ENCODE data around the gene PTP4A1. TPM values are rescaled to one million over a fixed set of nuclear protein-coding genes. Genes with fewer than 3 reads are reported as not detected.

Gene PTP4A1
- total RNA-seq, 1 donor from 2014 or later: 31.3 TPM

DNA sequence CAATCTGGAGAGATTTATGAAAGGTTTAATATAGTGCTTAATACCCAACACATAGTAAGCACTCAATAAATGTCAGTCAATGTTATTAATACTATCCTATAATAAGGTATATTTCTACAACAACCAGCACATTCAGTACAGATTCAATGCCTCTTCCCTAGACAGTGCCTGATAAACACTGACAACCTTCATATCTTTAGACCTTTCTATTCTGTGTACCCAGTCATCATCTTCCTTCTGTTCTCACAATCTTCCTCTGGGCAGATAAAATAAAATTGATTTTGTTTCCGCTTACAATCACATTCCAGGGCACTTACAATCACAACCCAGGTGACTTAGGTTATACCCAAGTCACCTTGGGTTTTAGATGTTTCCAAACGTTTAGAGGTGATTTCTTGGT is 11.0 kb upstream of the PTP4A1 start:
- H3K4me1 Mint-ChIP-seq: no peaks in the 10 kb centered on the region

DNA sequence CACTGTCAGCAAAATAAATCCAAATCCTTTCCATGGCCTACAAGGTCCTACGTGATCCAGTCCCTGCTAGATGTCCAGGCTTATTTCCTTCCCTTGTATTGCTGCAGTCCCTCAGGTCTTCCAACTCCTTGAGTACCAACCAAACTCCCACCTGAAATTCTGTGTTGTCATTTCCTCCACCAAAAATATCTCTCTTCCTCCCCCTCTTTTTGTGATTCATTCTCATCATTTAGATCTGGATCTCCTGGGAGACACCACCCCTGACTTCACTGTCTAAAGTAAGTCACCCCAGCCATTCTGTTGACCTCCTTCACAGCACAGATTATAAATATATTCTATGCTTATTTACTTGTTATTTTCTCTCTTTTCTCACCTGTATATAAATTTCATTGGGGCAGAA is 9.0 kb upstream of the PTP4A1 start:
- H3K27me3 Mint-ChIP-seq (ENCODE audit: insufficient read depth, low read depth): peaks cover 2% of the 10 kb centered on the region
- Histone ChIP-seq H3K4me3 (no peak overlapping the region), H3K4me1 (no peaks in the 10 kb centered on the region), H2AFZ (replicated peaks) (no peak overlapping the region), H3K36me3 (no peaks in the 10 kb centered on the region), H4K20me1 (ENCODE audit: low read depth) (no peaks in the 10 kb centered on the region), H3K27ac (no peak overlapping the region), H3F3A (ENCODE audit: low read depth) (no peaks in the 10 kb centered on the region), H3K79me2 (ENCODE audit: low read depth) (no peaks in the 10 kb centered on the region), H3K9me3 (ENCODE audit: low read depth) (no peaks in the 10 kb centered on the region), H3K4me2 (no peak overlapping the region), H3K9ac (no peak overlapping the region), H3K27me3 (no peaks in the 10 kb centered on the region)
- TF ChIP-seq, protein P1, sequence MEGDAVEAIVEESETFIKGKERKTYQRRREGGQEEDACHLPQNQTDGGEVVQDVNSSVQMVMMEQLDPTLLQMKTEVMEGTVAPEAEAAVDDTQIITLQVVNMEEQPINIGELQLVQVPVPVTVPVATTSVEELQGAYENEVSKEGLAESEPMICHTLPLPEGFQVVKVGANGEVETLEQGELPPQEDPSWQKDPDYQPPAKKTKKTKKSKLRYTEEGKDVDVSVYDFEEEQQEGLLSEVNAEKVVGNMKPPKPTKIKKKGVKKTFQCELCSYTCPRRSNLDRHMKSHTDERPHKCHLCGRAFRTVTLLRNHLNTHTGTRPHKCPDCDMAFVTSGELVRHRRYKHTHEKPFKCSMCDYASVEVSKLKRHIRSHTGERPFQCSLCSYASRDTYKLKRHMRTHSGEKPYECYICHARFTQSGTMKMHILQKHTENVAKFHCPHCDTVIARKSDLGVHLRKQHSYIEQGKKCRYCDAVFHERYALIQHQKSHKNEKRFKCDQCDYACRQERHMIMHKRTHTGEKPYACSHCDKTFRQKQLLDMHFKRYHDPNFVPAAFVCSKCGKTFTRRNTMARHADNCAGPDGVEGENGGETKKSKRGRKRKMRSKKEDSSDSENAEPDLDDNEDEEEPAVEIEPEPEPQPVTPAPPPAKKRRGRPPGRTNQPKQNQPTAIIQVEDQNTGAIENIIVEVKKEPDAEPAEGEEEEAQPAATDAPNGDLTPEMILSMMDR (IDR thresholded peaks at IDR 0.05): no peak
- TF ChIP-seq EZH2phosphoT487 (IDR thresholded peaks at IDR 0.05): no peak
- TF ChIP-seq EZH2 (IDR thresholded peaks at IDR 0.05): no peak
- H3K4me1 Mint-ChIP-seq: no peaks in the 10 kb centered on the region
- H3K4me3 Mint-ChIP-seq: no peak overlapping the region
- DNase-seq (ENCODE audit: low spot score): no peak
- H3K27ac Mint-ChIP-seq: no peak overlapping the region
- peaks cover 10% of the 10 kb centered on the region for H3K9me3 Mint-ChIP-seq
- no peaks in the 10 kb centered on the region for H3K36me3 Mint-ChIP-seq

More for the DNA sequence above, 11.0 kb upstream of the PTP4A1 start:
- Histone ChIP-seq H3K27ac (no peak overlapping the region), H3K27me3 (no peaks in the 10 kb centered on the region), H3F3A (ENCODE audit: low read depth) (no peaks in the 10 kb centered on the region), H3K4me1 (no peaks in the 10 kb centered on the region), H2AFZ (replicated peaks) (no peak overlapping the region), H4K20me1 (ENCODE audit: low read depth) (no peaks in the 10 kb centered on the region), H3K9me3 (ENCODE audit: low read depth) (no peaks in the 10 kb centered on the region), H3K79me2 (ENCODE audit: low read depth) (no peaks in the 10 kb centered on the region), H3K36me3 (no peaks in the 10 kb centered on the region), H3K9ac (no peak overlapping the region), H3K4me3 (no peak overlapping the region), H3K4me2 (no peak overlapping the region)
- Mint-ChIP-seq H3K4me3 (no peak overlapping the region), H3K9me3 (no peaks in the 10 kb centered on the region), H3K36me3 (no peaks in the 10 kb centered on the region), H3K27me3 (ENCODE audit: insufficient read depth, low read depth) (peaks cover 2% of the 10 kb centered on the region), H3K27ac (no peak overlapping the region)
- DNase-seq (ENCODE audit: low spot score): no peak
- TF ChIP-seq, protein P1 (IDR thresholded peaks at IDR 0.05): no peak
- TF ChIP-seq EZH2 (IDR thresholded peaks at IDR 0.05): no peak
- TF ChIP-seq EZH2phosphoT487 (IDR thresholded peaks at IDR 0.05): no peak

DNA sequence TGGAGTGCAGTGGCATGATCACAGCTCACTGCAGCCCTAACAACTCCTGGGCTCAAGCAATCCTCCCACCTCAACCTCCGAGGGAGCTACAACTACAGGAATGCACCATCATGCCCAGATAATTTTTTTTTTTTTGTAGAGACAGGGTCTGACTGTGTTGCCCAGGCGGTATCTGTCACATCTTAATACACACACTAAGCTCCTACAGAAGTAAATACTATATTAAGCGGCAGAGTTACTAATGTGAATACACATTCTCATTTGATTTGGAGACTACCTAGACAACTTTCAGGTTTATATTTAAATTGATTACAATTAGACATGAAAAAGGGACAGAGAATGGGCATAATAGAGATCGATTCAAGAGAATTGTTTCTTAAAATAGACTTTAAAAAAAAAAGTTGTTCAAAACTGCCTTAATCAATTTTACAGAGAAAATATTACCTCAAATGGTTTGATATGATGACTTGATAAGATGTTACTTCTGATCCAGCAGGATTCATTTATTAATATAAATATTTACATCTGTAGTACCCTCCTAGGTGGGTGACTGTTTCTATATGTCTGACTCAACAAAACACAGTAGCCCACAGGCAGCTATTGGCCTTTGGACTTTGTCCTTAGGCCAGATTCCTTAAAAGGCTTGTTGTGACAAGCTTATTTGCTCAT is 7.1 kb upstream of the PTP4A1 start:
- peaks cover 10% of the 10 kb centered on the region for H3K9me3 Mint-ChIP-seq
- Histone ChIP-seq H3K4me1 (no peaks in the 10 kb centered on the region), H3K9me3 (ENCODE audit: low read depth) (no peaks in the 10 kb centered on the region), H3K9ac (no peak overlapping the region), H3K27me3 (no peaks in the 10 kb centered on the region), H2AFZ (replicated peaks) (no peak overlapping the region), H3K79me2 (ENCODE audit: low read depth) (no peaks in the 10 kb centered on the region), H3F3A (ENCODE audit: low read depth) (no peaks in the 10 kb centered on the region), H4K20me1 (ENCODE audit: low read depth) (no peaks in the 10 kb centered on the region), H3K36me3 (no peaks in the 10 kb centered on the region), H3K4me2 (no peak overlapping the region), H3K27ac (no peak overlapping the region), H3K4me3 (no peak overlapping the region)
- no peak overlapping the region for H3K4me3 Mint-ChIP-seq
- H3K27ac Mint-ChIP-seq: no peak overlapping the region
- no peak for DNase-seq (ENCODE audit: low spot score)
- H3K4me1 Mint-ChIP-seq: no peaks in the 10 kb centered on the region
- TF ChIP-seq EZH2phosphoT487 (IDR thresholded peaks at IDR 0.05) (no peak), EZH2 (IDR thresholded peaks at IDR 0.05) (no peak)
- TF ChIP-seq, protein P1 (IDR thresholded peaks at IDR 0.05): no peak
- no peaks in the 10 kb centered on the region for H3K36me3 Mint-ChIP-seq
- H3K27me3 Mint-ChIP-seq (ENCODE audit: insufficient read depth, low read depth): peaks cover 2% of the 10 kb centered on the region
